Fibroblast of villous mesenchyme (primary cell): ENCODE results near the gene ERP44. TPM values are rescaled to one million over a fixed set of nuclear protein-coding genes. Genes with fewer than 3 reads are reported as not detected.

Experiments used
- DNase-seq: peaks from one replicate; pipeline ENCODE4 v3.0.0-alpha.2; 2010; ENCODE audit warnings: low read depth
- H3K4me3 ChIP-seq: 2 replicates; pipeline ENCODE4 v1.5.1; 2011; ENCODE audit warnings: low read depth, mild to moderate bottlenecking, low read length
- total RNA-seq: library from RNA; depleted of rRNA; stranded (reverse); fragments of >200 nt; gene quantifications from 2 replicates; pipeline ENCODE4 v1.2.3, GENCODE V29; 2012
- TF ChIP-seq, protein P1 (sequence below): IDR thresholded peaks from 2 replicates; pipeline ENCODE4 v1.5.1; 2012; ENCODE audit warnings: low read depth, mild to moderate bottlenecking, low read length; ENCODE audit not compliant: insufficient read depth

ERP44 gene
- total RNA-seq, 1 donor: 22.0 TPM

DNA sequence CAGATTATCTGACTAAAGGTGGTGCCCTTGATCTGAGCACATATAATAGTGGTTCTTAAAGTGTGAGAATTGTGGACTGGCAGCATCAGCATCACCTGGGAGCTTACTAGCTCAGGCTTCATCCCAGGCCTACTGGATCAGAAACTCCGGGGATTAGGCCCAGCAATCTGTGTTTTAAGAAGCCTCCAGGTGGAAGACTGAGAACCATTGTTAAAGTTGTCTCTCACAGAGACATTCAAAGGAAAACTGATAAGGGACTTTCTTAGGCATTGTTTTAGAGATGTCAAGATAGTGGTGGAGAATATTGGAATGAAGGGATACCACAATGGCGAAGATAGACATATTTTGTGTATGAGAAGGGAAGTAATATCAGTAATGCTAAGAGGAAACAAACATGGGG lies 132.8 kb downstream of the ERP44 start:
- DNase-seq: no peak
- H3K4me3 ChIP-seq: no peak overlapping the region
- TF ChIP-seq, protein P1, sequence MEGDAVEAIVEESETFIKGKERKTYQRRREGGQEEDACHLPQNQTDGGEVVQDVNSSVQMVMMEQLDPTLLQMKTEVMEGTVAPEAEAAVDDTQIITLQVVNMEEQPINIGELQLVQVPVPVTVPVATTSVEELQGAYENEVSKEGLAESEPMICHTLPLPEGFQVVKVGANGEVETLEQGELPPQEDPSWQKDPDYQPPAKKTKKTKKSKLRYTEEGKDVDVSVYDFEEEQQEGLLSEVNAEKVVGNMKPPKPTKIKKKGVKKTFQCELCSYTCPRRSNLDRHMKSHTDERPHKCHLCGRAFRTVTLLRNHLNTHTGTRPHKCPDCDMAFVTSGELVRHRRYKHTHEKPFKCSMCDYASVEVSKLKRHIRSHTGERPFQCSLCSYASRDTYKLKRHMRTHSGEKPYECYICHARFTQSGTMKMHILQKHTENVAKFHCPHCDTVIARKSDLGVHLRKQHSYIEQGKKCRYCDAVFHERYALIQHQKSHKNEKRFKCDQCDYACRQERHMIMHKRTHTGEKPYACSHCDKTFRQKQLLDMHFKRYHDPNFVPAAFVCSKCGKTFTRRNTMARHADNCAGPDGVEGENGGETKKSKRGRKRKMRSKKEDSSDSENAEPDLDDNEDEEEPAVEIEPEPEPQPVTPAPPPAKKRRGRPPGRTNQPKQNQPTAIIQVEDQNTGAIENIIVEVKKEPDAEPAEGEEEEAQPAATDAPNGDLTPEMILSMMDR: no peak

DNA sequence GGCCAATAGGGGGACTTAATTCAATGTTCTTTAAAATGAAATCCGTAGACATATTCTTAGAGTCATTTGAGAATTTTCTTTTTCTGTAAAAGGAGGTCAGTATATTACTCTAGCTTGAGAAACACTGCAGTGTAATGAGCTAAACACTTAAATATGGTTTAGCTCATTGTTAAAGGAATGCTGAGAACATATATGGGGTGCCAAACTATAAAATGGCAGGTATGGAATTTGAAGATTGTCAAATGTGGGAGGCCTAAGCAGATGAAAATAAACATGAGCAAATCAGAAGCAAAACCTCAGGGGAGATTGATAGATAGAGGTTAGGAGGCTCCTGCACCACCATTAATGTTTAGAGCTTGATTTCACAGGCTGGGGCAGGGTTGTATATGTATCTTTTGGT lies 134.5 kb downstream of the ERP44 start:
- H3K4me3 ChIP-seq: no peak overlapping the region
- no peak for DNase-seq
- TF ChIP-seq, protein P1: no peak

DNA sequence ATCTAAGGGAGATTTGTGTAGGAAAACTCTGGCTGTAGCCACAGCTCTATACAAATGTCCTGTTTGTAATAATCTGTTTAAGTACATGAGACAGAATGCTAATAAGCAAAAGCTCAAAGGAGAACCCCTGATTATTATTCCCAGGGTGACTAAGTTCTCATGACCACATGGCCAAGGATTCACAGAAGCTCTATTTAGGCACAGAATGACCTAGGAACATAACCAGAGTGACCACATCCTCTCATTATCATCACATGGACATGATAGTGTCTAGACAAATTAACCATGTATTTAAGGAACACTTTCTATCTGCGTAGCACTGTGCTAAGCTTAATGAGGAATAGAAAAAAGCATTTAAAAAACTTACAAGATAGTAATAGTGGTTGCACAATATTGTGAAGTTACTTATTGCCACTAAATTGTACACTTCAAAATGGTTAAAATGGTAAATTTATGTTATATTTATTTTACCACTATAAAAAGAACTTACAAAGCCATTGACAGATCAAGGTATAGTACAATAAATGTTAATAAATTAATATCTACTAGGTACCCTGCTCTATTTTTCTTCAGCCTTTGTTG lies 136.0 kb downstream of the ERP44 start:
- no peak overlapping the region for H3K4me3 ChIP-seq
- DNase-seq: peak; percentile 50
- TF ChIP-seq, protein P1: no peak

DNA sequence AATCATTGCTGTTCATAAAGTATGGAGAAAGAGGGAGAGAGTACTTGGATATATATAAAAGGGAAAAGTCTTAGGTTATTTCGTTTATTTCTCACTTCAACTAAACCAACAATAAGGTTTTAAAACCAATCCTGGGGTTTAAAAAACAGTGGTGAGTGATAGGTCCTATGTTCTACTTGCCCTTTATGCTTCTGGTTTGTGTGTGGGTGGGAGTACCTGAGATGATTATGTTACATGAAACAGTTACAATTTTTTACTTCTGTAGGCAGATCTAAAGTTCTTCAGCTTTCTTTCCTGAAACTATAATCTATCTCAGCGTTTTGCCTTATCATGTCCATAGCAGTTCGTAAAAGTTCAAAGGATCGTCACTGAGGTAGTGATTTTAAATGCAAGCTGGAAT lies 143.2 kb downstream of the ERP44 start:
- no peak overlapping the region for H3K4me3 ChIP-seq
- no peak for DNase-seq
- TF ChIP-seq, protein P1: no peak

DNA sequence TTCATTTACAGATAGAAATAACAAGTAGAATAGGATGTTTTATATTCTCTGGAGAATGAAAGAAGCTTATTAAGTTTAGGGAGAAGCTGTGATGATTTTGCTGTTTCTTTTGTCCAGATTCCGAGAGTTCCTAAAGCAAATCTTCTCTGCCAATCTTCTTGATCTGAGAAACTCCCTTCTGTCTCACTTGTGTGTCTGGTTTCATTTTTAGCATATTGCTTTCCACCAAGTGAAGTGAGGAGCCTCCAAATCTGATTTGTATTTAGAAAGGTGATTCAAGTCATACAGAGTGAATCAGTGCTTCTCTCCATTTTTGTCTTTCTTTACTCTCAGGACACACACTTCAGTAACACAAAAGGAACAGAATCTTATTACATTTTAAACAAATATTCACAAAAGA lies 144.0 kb downstream of the ERP44 start:
- H3K4me3 ChIP-seq: no peak overlapping the region
- TF ChIP-seq, protein P1: no peak
- no peak for DNase-seq

DNA sequence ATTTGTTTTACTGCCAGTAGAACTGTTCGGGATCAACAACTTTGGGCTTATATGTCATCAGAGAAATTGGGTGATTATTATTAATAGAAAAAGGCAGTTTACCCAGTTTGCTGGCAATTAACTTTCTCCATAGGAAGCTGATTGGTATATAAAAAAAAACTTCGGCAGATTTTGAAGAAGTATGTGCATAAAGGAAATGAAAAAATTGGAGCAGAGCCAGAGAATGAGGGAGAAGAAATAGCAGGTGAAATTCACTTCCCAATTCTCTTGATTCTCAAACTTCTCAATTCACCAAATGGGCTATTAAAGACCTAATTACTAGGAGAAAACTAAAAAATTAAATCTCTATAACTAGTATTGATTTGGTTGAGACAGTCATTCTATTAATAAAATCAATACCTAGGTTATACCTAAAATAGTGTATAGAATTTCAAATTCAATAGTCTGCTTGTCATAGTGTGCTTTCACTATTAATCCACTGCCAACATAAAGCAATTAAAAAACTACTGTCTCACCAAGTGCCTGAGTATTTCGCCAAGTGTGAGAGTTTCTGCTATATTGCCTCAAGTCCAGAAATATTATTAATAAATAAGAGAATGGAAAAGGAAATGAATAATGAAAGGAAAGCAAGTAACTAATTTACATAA lies 144.8 kb downstream of the ERP44 start:
- TF ChIP-seq, protein P1: no peak
- H3K4me3 ChIP-seq: no peak overlapping the region
- DNase-seq: no peak

DNA sequence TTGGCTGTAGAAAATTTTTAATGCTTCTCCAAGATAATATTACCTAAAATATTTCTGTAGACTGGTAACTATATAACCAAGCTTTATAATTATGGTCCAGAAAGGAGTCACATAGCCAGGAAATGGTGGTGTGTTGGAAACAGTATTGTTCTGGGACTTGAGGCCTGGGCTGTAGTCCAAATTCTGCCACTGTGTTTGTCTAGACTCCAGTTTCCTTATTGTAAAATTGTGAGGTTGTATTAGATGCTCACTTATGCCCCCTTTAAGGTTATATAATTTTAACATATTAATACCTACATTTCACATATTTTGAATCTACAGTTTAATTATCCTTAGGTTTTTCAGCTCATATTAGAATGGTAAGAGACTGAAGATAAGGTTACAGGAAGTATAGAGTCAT lies 149.9 kb downstream of the ERP44 start:
- TF ChIP-seq, protein P1: no peak
- DNase-seq: no peak
- H3K4me3 ChIP-seq: no peak overlapping the region
